Activated T-helper 1 cell treated with Interleukin-2 at 50 U/mL for 16 hours (primary cell): Measurements from ENCODE around the gene GCC2.
"Not testable (repeated sequence)": the region's sequence is repeated elsewhere in the genome, so short reads cannot be mapped to it uniquely, and the experiment has no call there.

Experiments used
- DNase-seq: peaks from one replicate; pipeline ENCODE4 v3.0.0-alpha.2; 2020; ENCODE audit warnings: low read depth

GCC2 gene, protein sequence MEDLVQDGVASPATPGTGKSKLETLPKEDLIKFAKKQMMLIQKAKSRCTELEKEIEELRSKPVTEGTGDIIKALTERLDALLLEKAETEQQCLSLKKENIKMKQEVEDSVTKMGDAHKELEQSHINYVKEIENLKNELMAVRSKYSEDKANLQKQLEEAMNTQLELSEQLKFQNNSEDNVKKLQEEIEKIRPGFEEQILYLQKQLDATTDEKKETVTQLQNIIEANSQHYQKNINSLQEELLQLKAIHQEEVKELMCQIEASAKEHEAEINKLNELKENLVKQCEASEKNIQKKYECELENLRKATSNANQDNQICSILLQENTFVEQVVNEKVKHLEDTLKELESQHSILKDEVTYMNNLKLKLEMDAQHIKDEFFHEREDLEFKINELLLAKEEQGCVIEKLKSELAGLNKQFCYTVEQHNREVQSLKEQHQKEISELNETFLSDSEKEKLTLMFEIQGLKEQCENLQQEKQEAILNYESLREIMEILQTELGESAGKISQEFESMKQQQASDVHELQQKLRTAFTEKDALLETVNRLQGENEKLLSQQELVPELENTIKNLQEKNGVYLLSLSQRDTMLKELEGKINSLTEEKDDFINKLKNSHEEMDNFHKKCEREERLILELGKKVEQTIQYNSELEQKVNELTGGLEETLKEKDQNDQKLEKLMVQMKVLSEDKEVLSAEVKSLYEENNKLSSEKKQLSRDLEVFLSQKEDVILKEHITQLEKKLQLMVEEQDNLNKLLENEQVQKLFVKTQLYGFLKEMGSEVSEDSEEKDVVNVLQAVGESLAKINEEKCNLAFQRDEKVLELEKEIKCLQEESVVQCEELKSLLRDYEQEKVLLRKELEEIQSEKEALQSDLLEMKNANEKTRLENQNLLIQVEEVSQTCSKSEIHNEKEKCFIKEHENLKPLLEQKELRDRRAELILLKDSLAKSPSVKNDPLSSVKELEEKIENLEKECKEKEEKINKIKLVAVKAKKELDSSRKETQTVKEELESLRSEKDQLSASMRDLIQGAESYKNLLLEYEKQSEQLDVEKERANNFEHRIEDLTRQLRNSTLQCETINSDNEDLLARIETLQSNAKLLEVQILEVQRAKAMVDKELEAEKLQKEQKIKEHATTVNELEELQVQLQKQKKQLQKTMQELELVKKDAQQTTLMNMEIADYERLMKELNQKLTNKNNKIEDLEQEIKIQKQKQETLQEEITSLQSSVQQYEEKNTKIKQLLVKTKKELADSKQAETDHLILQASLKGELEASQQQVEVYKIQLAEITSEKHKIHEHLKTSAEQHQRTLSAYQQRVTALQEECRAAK (N-terminal part only)

DNA sequence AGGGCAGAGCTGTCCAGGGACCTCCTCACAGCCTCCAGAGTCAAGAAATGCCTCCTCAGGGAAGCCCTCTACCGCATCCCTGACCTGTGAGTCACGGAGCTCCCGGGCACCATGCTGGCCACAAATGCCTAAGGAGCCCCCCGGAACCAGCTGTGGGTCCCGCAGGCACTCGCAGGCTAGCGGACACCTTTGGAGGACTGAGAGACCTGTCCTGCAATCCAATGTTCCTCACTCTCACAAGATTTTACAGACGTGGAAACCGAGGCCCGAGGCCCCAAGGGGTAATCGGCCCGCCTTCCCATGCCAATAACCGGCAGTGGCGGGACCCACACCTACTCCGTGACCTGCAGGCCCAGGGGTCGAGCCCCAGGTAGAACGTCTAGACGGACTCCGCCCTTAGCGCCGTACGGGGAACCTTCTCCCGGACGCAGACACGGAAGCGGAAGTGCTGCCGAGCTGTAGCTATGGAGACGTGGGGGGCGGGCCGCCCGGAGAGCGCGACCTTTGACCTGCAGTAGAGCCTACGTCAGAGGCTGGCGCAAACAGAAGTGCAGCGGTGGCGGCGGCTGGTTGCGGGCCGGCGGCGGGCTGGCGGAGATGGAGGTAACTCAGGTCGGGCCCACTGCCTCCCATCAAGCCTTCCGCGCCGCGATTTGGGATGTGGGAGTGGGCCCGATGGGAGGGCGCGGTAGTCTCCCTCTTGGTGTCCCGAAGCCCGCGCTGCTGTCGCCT lies at the start of gene GCC2:
TSS of gene GCC2 (plus strand) at position 529 of the 732 bp plus-strand sequence. CDS start at position 598, 69 bp downstream.
- DNase-seq: peak; percentile 95

DNA sequence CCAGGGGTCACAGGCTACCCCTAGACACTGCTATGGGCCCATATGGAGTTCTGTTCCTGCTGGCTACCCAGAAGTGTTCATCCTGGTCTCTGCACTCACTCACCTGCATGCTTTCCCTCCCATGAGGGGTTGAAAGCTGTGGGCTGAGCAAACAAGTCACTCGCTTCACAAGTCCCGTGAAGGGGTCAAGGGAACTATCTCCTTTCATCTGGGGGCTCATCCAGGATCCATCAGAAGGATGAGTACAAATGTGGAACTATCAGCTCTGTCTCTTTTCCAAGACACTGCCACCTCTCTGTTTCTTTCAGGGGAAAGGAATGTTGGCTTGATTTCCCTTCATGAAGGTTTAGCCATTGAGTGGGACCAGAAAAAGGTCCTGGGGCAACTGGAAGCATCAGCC lies 49.5 kb upstream of the GCC2 start:
- DNase-seq: no peak

DNA sequence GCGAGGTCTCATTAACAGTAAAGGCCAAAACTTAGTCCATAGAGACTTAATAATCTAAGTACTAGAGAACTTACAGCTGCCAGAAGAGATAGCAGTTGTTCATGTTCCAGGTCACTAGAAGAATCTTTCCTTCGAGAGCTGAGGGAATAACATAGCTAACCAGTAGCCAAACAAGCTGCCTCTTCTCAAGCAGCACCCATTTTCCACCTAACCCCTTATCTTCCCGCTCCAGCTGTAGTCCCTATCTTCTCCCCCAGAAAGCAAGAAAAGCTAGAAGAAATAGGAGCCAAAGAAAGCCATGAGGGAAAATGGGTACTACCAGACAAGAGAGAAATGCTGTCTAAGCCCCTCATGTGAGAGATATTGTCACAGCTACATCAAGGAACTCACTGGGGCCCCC lies 47.2 kb upstream of the GCC2 start:
- DNase-seq: no peak

- DNase-seq: no peak
These were observed 45.5 kb upstream of the GCC2 start for GRCh38 chr2:108403494-108403893.

- no peak for DNase-seq
These were observed 44.1 kb upstream of the GCC2 start for GRCh38 chr2:108404784-108405397.

- no peak for DNase-seq
These were observed 40.9 kb upstream of the GCC2 start for GRCh38 chr2:108407864-108408729.

GRCh38 chr2:108409768-108410167 lies 39.2 kb upstream of the GCC2 start:
- DNase-seq: no peak

DNA sequence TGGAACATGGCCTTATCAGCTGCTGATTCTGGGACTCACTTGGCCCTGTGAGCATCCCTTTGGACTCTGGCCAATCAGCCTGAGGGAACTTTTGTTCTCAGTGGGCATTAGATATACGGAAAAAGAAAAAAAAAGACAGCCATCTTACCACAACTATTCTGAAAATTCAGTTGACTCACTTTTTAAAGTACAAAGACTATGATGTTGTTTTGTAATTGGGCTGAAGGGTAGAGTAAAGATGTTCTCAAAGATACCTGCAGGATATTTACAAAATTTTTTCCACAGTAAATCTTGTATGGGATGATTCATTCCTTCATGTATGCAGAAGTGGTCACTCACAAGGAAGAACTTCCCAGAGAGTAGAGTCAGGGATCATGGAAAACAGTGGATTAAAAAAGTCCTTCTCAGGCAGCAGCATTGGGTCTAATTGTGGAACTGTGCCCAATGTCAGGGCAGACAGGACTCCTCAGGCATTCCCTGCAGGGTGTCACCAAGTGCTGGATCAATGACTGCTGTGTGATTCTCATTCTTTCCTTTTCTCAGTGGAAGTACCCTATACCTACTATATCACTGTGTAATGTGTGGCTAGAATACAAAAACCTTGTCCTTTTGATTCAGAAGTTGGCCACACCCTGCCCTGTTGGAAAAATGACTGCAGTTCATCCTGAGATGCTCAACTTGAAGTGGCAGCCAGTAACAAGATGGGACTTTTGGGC lies 35.9 kb upstream of the GCC2 start:
- no peak for DNase-seq

DNA sequence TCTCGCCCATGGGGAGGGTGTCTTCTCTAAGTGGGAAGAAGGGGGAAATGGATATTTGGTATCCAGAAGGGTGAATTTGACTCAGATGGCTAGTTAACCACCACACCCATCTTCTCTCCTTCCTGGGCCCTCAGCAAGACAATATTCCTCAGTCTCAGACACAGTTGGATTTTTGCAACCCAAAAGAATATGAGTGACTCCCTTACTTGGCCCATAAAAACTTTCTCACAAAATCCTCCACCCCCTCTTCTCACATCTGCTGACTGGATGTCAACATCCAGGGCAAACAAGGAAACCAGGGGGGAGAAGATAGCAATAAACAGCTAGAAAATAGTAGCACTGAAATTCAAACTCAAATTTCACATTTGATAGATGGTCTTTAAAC lies 35.3 kb upstream of the GCC2 start:
- no peak for DNase-seq

DNA sequence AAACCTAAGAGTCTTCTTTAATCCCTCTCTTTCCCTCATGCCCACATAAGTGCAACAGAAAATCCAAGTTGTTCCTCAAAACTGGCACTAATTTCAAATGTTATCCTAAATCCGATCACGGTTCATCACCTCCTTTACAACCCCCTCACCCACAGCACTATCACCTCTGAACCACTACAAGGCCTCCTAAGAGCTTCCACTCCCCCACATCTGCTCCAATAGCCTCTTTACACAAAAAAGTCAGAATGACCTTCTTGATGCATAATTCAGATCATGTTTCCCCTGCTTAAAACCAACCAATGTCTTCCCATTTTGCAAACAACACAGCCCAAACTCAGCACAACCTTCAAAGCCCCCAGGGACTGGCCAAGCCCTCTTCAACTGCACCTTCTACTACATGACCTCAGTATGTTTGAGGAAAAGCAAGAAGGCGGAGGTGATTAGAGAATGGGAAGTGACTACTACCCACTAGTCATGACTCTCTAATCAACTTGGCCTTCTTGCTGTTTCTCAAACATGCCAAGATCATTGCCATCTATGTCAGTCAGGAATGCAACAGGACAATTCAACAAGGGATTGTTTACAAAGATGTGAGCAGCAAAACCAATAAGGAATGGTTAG lies 34.6 kb upstream of the GCC2 start:
- DNase-seq: no peak

DNA sequence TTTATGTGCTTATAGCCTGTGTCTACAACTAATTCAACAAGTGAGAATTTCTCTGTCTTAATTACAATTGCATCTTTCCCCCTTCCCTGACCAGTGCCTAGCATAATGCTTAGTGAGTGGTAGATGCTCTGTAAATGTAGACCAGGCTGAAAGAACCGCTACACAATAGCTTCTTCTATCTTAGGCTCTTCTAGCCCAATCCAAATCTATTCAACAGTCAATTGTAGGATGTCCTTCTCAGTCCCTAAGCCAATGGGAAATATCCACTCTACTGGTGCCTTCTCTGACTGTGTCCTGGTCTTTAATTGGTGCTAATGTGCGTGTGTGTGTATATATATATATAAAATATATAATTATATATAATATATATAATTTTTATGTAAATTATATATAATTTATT lies 34.1 kb upstream of the GCC2 start:
- no peak for DNase-seq

GRCh38 chr2:108417254-108417653 lies 31.8 kb upstream of the GCC2 start:
- DNase-seq: no peak

GRCh38 chr2:108418416-108418815 lies 30.6 kb upstream of the GCC2 start:
- DNase-seq: no peak

- no peak for DNase-seq
These were observed 25.9 kb upstream of the GCC2 start for GRCh38 chr2:108423067-108423466.

DNA sequence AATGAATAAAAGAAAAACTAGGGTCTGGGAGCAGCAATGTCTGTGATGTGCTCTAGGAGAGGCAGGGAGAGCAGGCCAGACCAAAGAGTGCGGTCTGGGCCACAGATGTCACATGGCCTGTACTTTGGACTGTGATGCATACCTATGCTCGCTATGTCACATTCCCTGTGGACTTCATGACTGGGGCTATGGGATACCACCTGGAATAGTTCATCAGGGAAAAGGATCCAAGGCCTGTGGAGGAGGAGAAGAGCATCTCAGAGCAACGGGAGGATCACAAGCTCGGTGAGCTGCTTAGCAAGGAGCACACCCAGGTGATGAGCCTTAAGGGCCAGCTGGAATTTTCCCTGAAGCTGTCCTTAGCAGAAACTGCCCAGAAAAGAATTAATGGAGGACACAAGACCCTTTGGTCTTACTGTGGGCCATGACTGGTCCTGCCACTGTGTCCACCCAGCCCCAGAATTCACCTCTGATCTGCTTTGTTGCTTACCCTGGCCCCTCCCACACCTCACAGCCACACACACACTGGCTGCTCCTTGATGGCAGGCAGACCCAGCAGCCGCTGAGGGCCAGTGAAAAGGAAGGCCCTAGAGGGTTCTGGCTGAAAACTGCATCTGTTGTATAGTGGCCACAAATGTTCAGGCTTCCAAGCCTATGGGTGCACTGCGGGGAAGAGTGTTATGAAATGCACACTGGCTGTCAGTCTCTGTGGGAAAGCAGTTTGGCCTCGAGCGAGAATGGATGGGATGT lies 25.3 kb upstream of the GCC2 start:
- no peak for DNase-seq

GRCh38 chr2:108428286-108429009 lies 20.6 kb upstream of the GCC2 start:
- DNase-seq: no peak

- not testable (repeated sequence) for DNase-seq
These were observed 13.4 kb upstream of the GCC2 start for GRCh38 chr2:108435578-108435977.

GRCh38 chr2:108436976-108437375 lies 12.0 kb upstream of the GCC2 start:
- DNase-seq: no peak
